Fibroblast of the aortic adventitia (primary cell): Measurements from ENCODE around the gene CASP8AP2. TPM values are rescaled to one million over a fixed set of nuclear protein-coding genes. Genes with fewer than 3 reads are reported as not detected.
"Not testable (repeated sequence)": the region's sequence is repeated elsewhere in the genome, so short reads cannot be mapped to it uniquely, and the experiment has no call there.

Experiments
- DNase-seq: peaks from one replicate; pipeline ENCODE4 v3.0.0-alpha.2; 2010; ENCODE audit warnings: low read depth
- H3K4me3 ChIP-seq: 2 replicates; pipeline ENCODE4 v1.5.1; 2011; ENCODE audit warnings: low read depth, mild to moderate bottlenecking, control low read depth, low read length, moderate library complexity
- CTCF ChIP-seq: IDR thresholded peaks from 2 replicates; pipeline ENCODE4 v1.5.1; 2011; ENCODE audit warnings: mild to moderate bottlenecking, low read length, control low read depth, inconsistent platforms; ENCODE audit not compliant: insufficient read depth
- total RNA-seq: library from RNA; depleted of rRNA; stranded (reverse); fragments of >200 nt; gene quantifications from 2 replicates; pipeline ENCODE4 v1.2.3, GENCODE V29; 2012; ENCODE audit warnings: low replicate concordance

Gene CASP8AP2
- total RNA-seq, 1 donor, result 27.6 TPM

GRCh38 chr6:89799096-89799495 lies 30.6 kb upstream of the CASP8AP2 start:
- no peak overlapping the region for H3K4me3 ChIP-seq
- DNase-seq, result no peak
- no peak for TF ChIP-seq CTCF

- H3K4me3 ChIP-seq, result no peak overlapping the region
- no peak for TF ChIP-seq CTCF
- no peak for DNase-seq
These were observed 29.9 kb upstream of the CASP8AP2 start for GRCh38 chr6:89799756-89800155.

GRCh38 chr6:89803271-89803670 lies 26.4 kb upstream of the CASP8AP2 start:
- no peak for TF ChIP-seq CTCF
- DNase-seq, result no peak

GRCh38 chr6:89805814-89806371 lies 23.8 kb upstream of the CASP8AP2 start:
- no peak overlapping the region for H3K4me3 ChIP-seq
- no peak for TF ChIP-seq CTCF
- no peak for DNase-seq

More at GRCh38 chr6:89803271-89803670, 26.4 kb upstream of the CASP8AP2 start:
- H3K4me3 ChIP-seq, result no peak overlapping the region

GRCh38 chr6:89807581-89807980 lies 22.1 kb upstream of the CASP8AP2 start:
- no peak overlapping the region for H3K4me3 ChIP-seq
- no peak for TF ChIP-seq CTCF
- no peak for DNase-seq

GRCh38 chr6:89813422-89813821 lies 16.3 kb upstream of the CASP8AP2 start:
- not testable (repeated sequence) for H3K4me3 ChIP-seq, DNase-seq

- no peak for DNase-seq
- no peak for TF ChIP-seq CTCF
- H3K4me3 ChIP-seq, result no peak overlapping the region
These were observed 12.2 kb upstream of the CASP8AP2 start for GRCh38 chr6:89817481-89817880.
